Adrenal gland (tissue), 12 donors: ENCODE data around the gene RAP2C. TPM values are rescaled to one million over a fixed set of nuclear protein-coding genes. Genes with fewer than 3 reads are reported as not detected.

Experiments used
- DNase-seq, 7 donors: peaks; one replicate each; pipeline ENCODE4 v3.0.0-alpha.2; 2019 to 2020
- H3K27ac ChIP-seq, 5 donors: fragments of 200-600 bp; sonication (generic) in 4 of 5; 1 replicate in 3 of 5; 2 replicates in 2 of 5; pipeline versions ENCODE4 v1.5.1 to v1.8.0; 2016 to 2020; ENCODE audit warnings: mild to moderate bottlenecking in 1 of 5
- H3K27me3 ChIP-seq: fragments of 200-600 bp; 2 replicates; pipeline ENCODE4 v1.8.0; 2021
- H3K36me3 ChIP-seq, 2 donors: fragments of 200-600 bp; replicated peaks in 1 of 2; 1 replicate in 1 of 2; 2 replicates in 1 of 2; pipeline versions ENCODE4 v1.5.1 to v1.8.0; 2018 to 2022
- H3K4me1 ChIP-seq, 2 donors: fragments of 200-600 bp; replicated peaks in 1 of 2; 1 replicate in 1 of 2; 2 replicates in 1 of 2; pipeline versions ENCODE4 v1.5.1 to v1.8.0; 2018 to 2021
- H3K4me3 ChIP-seq, 4 donors: fragments of 200-600 bp; sonication (generic) in 3 of 4; one replicate each; pipeline ENCODE4 v1.5.1; 2016 to 2018
- H3K9me3 ChIP-seq, 3 donors: fragments of 200-600 bp; sonication (generic) in 1 of 3; replicated peaks in 1 of 3; 1 replicate in 2 of 3; 2 replicates in 1 of 3; pipeline versions ENCODE4 v1.5.1 to v1.8.0; 2016 to 2021
- POLR2A ChIP-seq, 2 donors: fragments of 450-650 bp; IDR thresholded peaks; one replicate each; pipeline ENCODE4 v1.6.1; 2017; ENCODE audit warnings: antibody characterized with exemption in 2 of 2, mild to moderate bottlenecking in 2 of 2, moderate library complexity in 1 of 2
- WGBS, 4 donors: extraction: QIAGEN DNeasy Blood & Tissue Kit in 2 of 4; methylation state at CpG; one replicate each; pipeline versions ENCODE4 v1.1.5 to v1.1.7; 2013 to 2017; 5-methylcytosine and 5-hydroxymethylcytosine counted together
- intact Hi-C, 2 donors: fragments of 100-400 bp; cut with DNase I; formaldehyde crosslinking; loops; one replicate each; pipeline versions ENCODE4 v1.14.1 to v1.15.0; 2022 to 2023
- polyA plus RNA-seq, 3 donors: library from polyadenylated mRNA; stranded (reverse); fragments of 200-250 nt in 2 of 3; fragments of 350-450 nt in 1 of 3; fragmentation: Illumina TruSeq in 1 of 3; extraction: RNeasy Lipid Tissue Mini Kit (QIAGEN cat#74804) in 1 of 3; gene quantifications; one replicate each; pipeline ENCODE4 v1.2.3, GENCODE V29; 2013 to 2014
- total RNA-seq, 9 donors: library from RNA; depleted of rRNA in 4 of 9; stranded (reverse); fragments of >200 nt in 4 of 9; fragments of 120-200 nt in 1 of 9; fragmentation: NEBNext Ultra II Directional in 1 of 9; extraction: Animal tissue kit (Norgen Biotek cat#: 25700) in 1 of 9; gene quantifications; one replicate each; pipeline versions ENCODE4 v1.1.0 to v1.2.4, GENCODE V29; 2013 to 2023
- TF ChIP-seq, protein P1 (sequence below), 6 experiments: fragments of 450-650 bp in 4 of 6; fragments of 200-600 bp in 2 of 6; sonication (generic) in 1 of 6; IDR thresholded peaks; 1 replicate in 5 of 6; 2 replicates in 1 of 6; pipeline versions ENCODE4 v1.5.1 to v1.8.0; 2016 to 2021; ENCODE audit warnings: antibody characterized with exemption in 6 of 6, mild to moderate bottlenecking in 2 of 6, moderate library complexity in 1 of 6
- donor health status: healthy with polysubstance abuse.
- donor health status: Bipolar disorder and iron deficiency.
- donor health status: DM: yes; HTN: yes; CAD: no.
- donor health status: DM: no; HTN: no; CAD: no.
- donor health status: DM: no; HTN: no; CAD: no.
- donor health status: DM: yes; HTN: yes; CAD: no.

The RAP2C gene
- total and polyA plus RNA-seq, 12 donors: 12.2 to 72.2 (median 23.9) TPM

DNA sequence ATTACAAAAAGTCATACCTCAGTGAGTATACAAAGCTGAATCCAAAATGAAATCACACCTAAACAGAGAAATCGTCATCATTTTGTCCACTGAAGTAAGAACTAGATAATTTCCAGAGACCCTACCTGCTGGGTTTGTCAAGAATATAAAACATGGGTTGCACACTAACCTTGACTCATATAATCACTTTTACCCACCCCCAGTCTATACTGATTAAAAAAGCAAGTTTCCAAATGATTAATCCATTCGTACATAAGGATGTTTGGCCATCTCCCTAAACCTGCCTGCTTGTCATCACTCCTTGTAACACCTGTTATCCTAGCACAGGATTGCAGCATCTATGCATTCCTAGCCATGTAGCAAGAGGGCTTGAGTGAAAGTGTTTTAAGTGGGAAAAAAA, 4.7 kb downstream of the RAP2C start:
- intact Hi-C loops: no loop called here
- TF ChIP-seq POLR2A (IDR thresholded peaks at IDR 0.05): no peak
- TF ChIP-seq, protein P1, sequence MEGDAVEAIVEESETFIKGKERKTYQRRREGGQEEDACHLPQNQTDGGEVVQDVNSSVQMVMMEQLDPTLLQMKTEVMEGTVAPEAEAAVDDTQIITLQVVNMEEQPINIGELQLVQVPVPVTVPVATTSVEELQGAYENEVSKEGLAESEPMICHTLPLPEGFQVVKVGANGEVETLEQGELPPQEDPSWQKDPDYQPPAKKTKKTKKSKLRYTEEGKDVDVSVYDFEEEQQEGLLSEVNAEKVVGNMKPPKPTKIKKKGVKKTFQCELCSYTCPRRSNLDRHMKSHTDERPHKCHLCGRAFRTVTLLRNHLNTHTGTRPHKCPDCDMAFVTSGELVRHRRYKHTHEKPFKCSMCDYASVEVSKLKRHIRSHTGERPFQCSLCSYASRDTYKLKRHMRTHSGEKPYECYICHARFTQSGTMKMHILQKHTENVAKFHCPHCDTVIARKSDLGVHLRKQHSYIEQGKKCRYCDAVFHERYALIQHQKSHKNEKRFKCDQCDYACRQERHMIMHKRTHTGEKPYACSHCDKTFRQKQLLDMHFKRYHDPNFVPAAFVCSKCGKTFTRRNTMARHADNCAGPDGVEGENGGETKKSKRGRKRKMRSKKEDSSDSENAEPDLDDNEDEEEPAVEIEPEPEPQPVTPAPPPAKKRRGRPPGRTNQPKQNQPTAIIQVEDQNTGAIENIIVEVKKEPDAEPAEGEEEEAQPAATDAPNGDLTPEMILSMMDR (IDR thresholded peaks at IDR 0.05): no peak
- Histone ChIP-seq H3K36me3 (no peaks in the 10 kb centered on the region), H3K27me3 (no peaks in the 10 kb centered on the region), H3K4me3 (peak overlapping the region in 1 of 4 donors; percentile 4), H3K4me1 (peaks cover 0 to 33% of the 10 kb centered on the region in 2 donors), H3K27ac (no peak overlapping the region), H3K9me3 (no peaks in the 10 kb centered on the region)
- WGBS, 4 donors: 55 to 72% (median 58%) methylated on average over 2 of the region's 2 CpGs
- no peak for DNase-seq

DNA sequence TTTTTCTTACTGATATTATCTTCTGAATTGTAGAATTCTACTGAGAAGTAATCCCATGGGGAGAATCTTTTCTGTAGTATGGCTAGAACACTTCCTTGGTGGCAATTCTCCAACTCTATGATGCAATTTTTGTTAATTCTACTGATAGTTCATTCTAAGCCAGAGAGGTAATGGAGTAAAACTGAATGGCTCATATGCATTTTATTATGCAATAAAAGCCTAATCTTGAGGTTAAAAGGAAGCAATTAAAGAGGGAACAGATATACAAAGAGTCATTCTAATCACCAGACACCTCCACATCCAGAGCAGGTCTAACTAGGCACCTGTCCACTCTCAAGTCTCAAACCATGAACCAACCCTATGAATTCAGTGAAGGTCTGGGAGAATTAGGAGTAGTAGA, 9.7 kb downstream of the RAP2C start:
- no peak for DNase-seq
- TF ChIP-seq POLR2A (IDR thresholded peaks at IDR 0.05): no peak
- TF ChIP-seq, protein P1 (IDR thresholded peaks at IDR 0.05): no peak
- H3K9me3 ChIP-seq: no peaks in the 10 kb centered on the region
- peaks cover 8 to 26% of the 10 kb centered on the region in 2 donors for H3K4me1 ChIP-seq
- H3K27me3 ChIP-seq: no peaks in the 10 kb centered on the region
- H3K36me3 ChIP-seq: no peaks in the 10 kb centered on the region
- intact Hi-C loops: no loop called here
- H3K4me3 ChIP-seq: no peak overlapping the region
- H3K27ac ChIP-seq: no peak overlapping the region

DNA sequence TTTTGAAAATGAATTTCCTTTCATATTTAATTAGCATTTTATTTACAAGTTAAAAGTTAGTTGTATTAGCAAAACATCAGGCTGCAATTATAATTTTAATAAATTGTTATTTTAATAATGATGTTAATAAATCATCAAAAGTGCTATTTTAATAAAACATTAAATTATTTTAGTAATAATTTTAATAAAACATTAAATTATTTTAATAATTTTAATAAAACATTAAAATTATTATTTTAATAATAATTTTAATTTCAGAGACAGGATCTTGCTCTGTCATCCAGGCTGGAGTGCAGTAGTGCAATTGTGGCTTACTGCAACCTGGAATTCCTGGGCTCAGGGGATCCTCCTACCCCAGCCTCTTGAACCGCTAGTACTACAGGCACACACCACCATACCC, 10.8 kb downstream of the RAP2C start:
- TF ChIP-seq, protein P1 (IDR thresholded peaks at IDR 0.05): no peak
- no peak for TF ChIP-seq POLR2A (IDR thresholded peaks at IDR 0.05)
- Histone ChIP-seq H3K36me3 (no peaks in the 10 kb centered on the region), H3K27me3 (no peaks in the 10 kb centered on the region), H3K4me3 (no peak overlapping the region), H3K9me3 (no peaks in the 10 kb centered on the region), H3K27ac (no peak overlapping the region), H3K4me1 (peaks cover 8 to 22% of the 10 kb centered on the region in 2 donors)
- DNase-seq: no peak
- WGBS, 4 donors: 80 to 100% (median 91%) methylated on average over 1 of the region's 1 CpG
- intact Hi-C loops: no loop called here

DNA sequence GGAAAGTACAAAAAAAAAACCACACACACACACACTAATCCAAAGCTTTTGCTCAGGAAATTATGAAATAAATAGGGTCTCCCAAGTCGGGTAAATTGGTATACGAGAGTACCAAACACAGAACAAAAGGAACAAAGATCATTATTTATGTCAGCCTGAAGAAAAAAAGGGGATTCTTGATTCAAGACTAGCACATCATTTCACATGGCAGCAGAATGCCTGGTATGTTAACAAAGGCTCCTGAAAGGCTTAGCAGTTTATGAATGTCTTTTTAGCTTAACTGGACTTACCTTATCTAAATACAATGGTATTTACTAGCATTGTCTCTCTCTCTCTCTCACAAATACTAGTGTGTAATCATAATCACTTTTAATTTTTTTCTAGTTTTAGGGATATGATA, 11.3 kb downstream of the RAP2C start:
- H3K27me3 ChIP-seq: no peaks in the 10 kb centered on the region
- no peak overlapping the region for H3K27ac ChIP-seq
- TF ChIP-seq, protein P1 (IDR thresholded peaks at IDR 0.05): no peak
- no peak for TF ChIP-seq POLR2A (IDR thresholded peaks at IDR 0.05)
- H3K9me3 ChIP-seq: no peaks in the 10 kb centered on the region
- H3K4me3 ChIP-seq: no peak overlapping the region
- intact Hi-C loops: no loop called here
- 44 to 55% (median 53%) methylated on average over 2 of the region's 2 CpGs for WGBS, 4 donors
- H3K36me3 ChIP-seq: no peaks in the 10 kb centered on the region
- H3K4me1 ChIP-seq: peaks cover 8 to 22% of the 10 kb centered on the region in 2 donors
- DNase-seq: no peak
